IPS-NIHi7 (cell line): ENCODE data around the gene CETP.

Experiments used
- DNase-seq: peaks from one replicate; pipeline ENCODE4 v3.0.0; 2012; ENCODE audit warnings: mixed read lengths; ENCODE audit errors: extremely low spot score

The CETP gene

GRCh38 chr16:56961851-56962281 is at the start of gene CETP:
CETP (plus strand) TSS chr16:56961950; CDS start chr16:56961980, 30 bp downstream.
- no peak for DNase-seq

GRCh38 chr16:56912746-56913708 is 48.7 kb upstream of the CETP start:
- peak; percentile 8 for DNase-seq

GRCh38 chr16:56914896-56915295 is 46.9 kb upstream of the CETP start:
- DNase-seq: no peak

GRCh38 chr16:56915336-56916119 is 46.2 kb upstream of the CETP start:
- DNase-seq: no peak

GRCh38 chr16:56916571-56917403 is 45.0 kb upstream of the CETP start:
- DNase-seq: no peak

GRCh38 chr16:56918467-56919012 is 43.2 kb upstream of the CETP start:
- no peak for DNase-seq

GRCh38 chr16:56919099-56919800 is 42.5 kb upstream of the CETP start:
- DNase-seq: no peak

- DNase-seq: no peak
These were observed 40.2 kb upstream of the CETP start for GRCh38 chr16:56921571-56921970.

- DNase-seq: no peak
These were observed 38.2 kb upstream of the CETP start for GRCh38 chr16:56923481-56924091.

GRCh38 chr16:56927471-56927870 is 34.3 kb upstream of the CETP start:
- DNase-seq: no peak

- no peak for DNase-seq
These were observed 32.1 kb upstream of the CETP start for GRCh38 chr16:56929639-56930038.

GRCh38 chr16:56930486-56931270 is 31.1 kb upstream of the CETP start:
- no peak for DNase-seq

- no peak for DNase-seq
These were observed 30.4 kb upstream of the CETP start for GRCh38 chr16:56931271-56931891.

GRCh38 chr16:56931892-56932720 is 29.6 kb upstream of the CETP start, which contains the start of gene HERPUD1:
HERPUD1 (plus strand) TSS chr16:56932142; CDS start chr16:56932245, 103 bp downstream.
- DNase-seq: peak; percentile 100

- DNase-seq: no peak
These were observed 28.8 kb upstream of the CETP start for GRCh38 chr16:56932721-56933619.

- no peak for DNase-seq
These were observed 27.7 kb upstream of the CETP start for GRCh38 chr16:56933828-56934598.
